ENCODE results near the gene GUK1.

- TF ChIP-seq CTCF (IDR thresholded peaks at IDR 0.05; ENCODE audit: low read length) = no peak
- no peak for TF ChIP-seq EZH2 (optimal IDR thresholded peaks at IDR 0.05; ENCODE audit: low read depth, low read length)
- TF ChIP-seq EZH2phosphoT487 (IDR thresholded peaks at IDR 0.05; ENCODE audit: low read length) = no peak
Measured at GRCh38 chr1:228155596-228156514, 15.8 kb downstream of the GUK1 start.
